ENCODE measurements around the gene MYOCD.

GRCh38 chr17:12655936-12656335, 9.8 kb upstream of the MYOCD start:
- TF ChIP-seq CTCF (IDR thresholded peaks at IDR 0.05) (no peak), POLR2AphosphoS5 (IDR thresholded peaks at IDR 0.05) (no peak)
